Endothelial cell of umbilical vein (primary cell): ENCODE measurements around the gene TM9SF3. TPM values are rescaled to one million over a fixed set of nuclear protein-coding genes. Genes with fewer than 3 reads are reported as not detected.

Experiments
- BruUV-seq: library from RNA; stranded (reverse); fragments of 400-500 nt; replicated peaks from 2 replicates; lab custom pipeline; 2021; lab: Mats Ljungman, UMichigan
- CTCF ChIA-PET: fragments of 300-600, 350-600 bp; sonication (Branson Sonifier 250); formaldehyde crosslinking; loops from one replicate; lab custom pipeline; 2021; ENCODE audit warnings: antibody characterized with exemption, inconsistent platforms; lab: Charles Lee
- POLR2A ChIA-PET: fragments of 300-600, 350-600 bp; sonication (Branson Sonifier 250); formaldehyde crosslinking; loops from one replicate; lab custom pipeline; 2021; ENCODE audit warnings: antibody characterized with exemption, inconsistent platforms; lab: Charles Lee
- DNase-seq: peaks from one replicate; pipeline ENCODE4 v3.0.0-alpha.2; 2011; ENCODE audit warnings: low read depth, low spot score
- FAIRE-seq: peaks from 2 replicates; lab custom pipeline; 2011; peaks lifted over from hg19 to GRCh38; lab: Jason Lieb, UNC
- H2AFZ ChIP-seq: 2 replicates; pipeline ENCODE4 v1.6.0; 2012; ENCODE audit warnings: low read depth, low read length, control low read depth, inconsistent platforms
- H3K27ac ChIP-seq: 2 replicates; pipeline ENCODE4 v1.5.1; 2011; ENCODE audit warnings: low read depth, mild to moderate bottlenecking, control low read depth, low read length, moderate library complexity; ENCODE audit not compliant: insufficient read depth
- H3K27me3 ChIP-seq, 2 experiments: 2 replicates each; pipeline versions ENCODE4 v1.6.0 to v1.6.1; 2011; ENCODE audit warnings: low read length in 2 of 2, mixed read lengths in 1 of 2; ENCODE audit not compliant: control insufficient read depth in 2 of 2, insufficient read depth in 2 of 2
- H3K36me3 ChIP-seq, 2 experiments: 2 replicates in 1 of 2; 3 replicates in 1 of 2; pipeline ENCODE4 v1.5.1; 2011; ENCODE audit warnings: low read length in 2 of 2, mild to moderate bottlenecking in 1 of 2, moderate library complexity in 1 of 2; ENCODE audit not compliant: control insufficient read depth in 2 of 2, insufficient read depth in 2 of 2; ENCODE audit errors: extremely low read depth in 1 of 2
- H3K4me1 ChIP-seq: 3 replicates; pipeline ENCODE4 v1.5.1; 2011; ENCODE audit warnings: mild to moderate bottlenecking, low read length; ENCODE audit not compliant: control insufficient read depth, insufficient read depth; ENCODE audit errors: extremely low read depth
- H3K4me2 ChIP-seq: 2 replicates; pipeline ENCODE4 v1.6.1; 2011; ENCODE audit warnings: low read length, control low read depth, mixed read lengths; ENCODE audit not compliant: insufficient read depth
- H3K4me3 ChIP-seq, 3 experiments: fragments of 200-600 bp in 1 of 3; sonication (generic), shearing (Covaris generic) in 1 of 3; replicated peaks in 1 of 3; 2 replicates each; pipeline ENCODE4 v1.5.1; 2011 to 2016; ENCODE audit warnings: control low read depth in 3 of 3, low read length in 3 of 3, mild to moderate bottlenecking in 2 of 3, inconsistent platforms in 1 of 3, low read depth in 1 of 3, moderate library complexity in 1 of 3; ENCODE audit not compliant: insufficient read depth in 1 of 3
- H3K79me2 ChIP-seq: 2 replicates; pipeline ENCODE4 v1.6.0; 2012; ENCODE audit warnings: low read length, inconsistent platforms; ENCODE audit not compliant: control insufficient read depth, insufficient read depth
- H3K9ac ChIP-seq: replicated peaks from 2 replicates; pipeline ENCODE3; 2011; ENCODE audit warnings: low read length, control low read depth; ENCODE audit not compliant: insufficient read depth; ENCODE audit errors: extremely low read depth
- H3K9me1 ChIP-seq: replicated peaks from 3 replicates; pipeline ENCODE4 v1.6.0; 2011; ENCODE audit warnings: mild to moderate bottlenecking, low read length; ENCODE audit not compliant: control insufficient read depth, insufficient read depth; ENCODE audit errors: extremely low read depth
- H3K9me3 ChIP-seq: replicated peaks from 2 replicates; pipeline ENCODE4 v1.5.1; 2012; ENCODE audit warnings: low read length, inconsistent platforms; ENCODE audit not compliant: control insufficient read depth, insufficient read depth
- H4K20me1 ChIP-seq: replicated peaks from 2 replicates; pipeline ENCODE3; 2011; ENCODE audit warnings: mild to moderate bottlenecking, low read length; ENCODE audit not compliant: control insufficient read depth, insufficient read depth; ENCODE audit errors: extremely low read depth
- CTCF ChIP-seq, 2 donors: IDR thresholded peaks; 1 replicate in 1 of 2; 2 replicates in 1 of 2; pipeline ENCODE4 v1.5.1; 2011; ENCODE audit warnings: low read length in 2 of 2, mild to moderate bottlenecking in 2 of 2, moderate library complexity in 2 of 2, control low read depth in 1 of 2, inconsistent platforms in 1 of 2, low read depth in 1 of 2; ENCODE audit not compliant: insufficient read depth in 1 of 2; ENCODE audit errors: extremely low read depth in 1 of 2
- EZH2 ChIP-seq: IDR thresholded peaks from 2 replicates; pipeline ENCODE4 v1.6.1; 2012; ENCODE audit warnings: borderline replicate concordance, low read depth, mild to moderate bottlenecking, moderate library complexity, low read length, inconsistent platforms; ENCODE audit not compliant: severe bottlenecking
- FOS ChIP-seq: IDR thresholded peaks from 2 replicates; pipeline ENCODE4 v1.6.1; 2011; ENCODE audit warnings: mild to moderate bottlenecking, low read length, moderate library complexity, borderline replicate concordance; ENCODE audit not compliant: insufficient read depth
- GATA2 ChIP-seq: IDR thresholded peaks from 2 replicates; pipeline ENCODE4 v1.7.0; 2011; ENCODE audit warnings: low read depth, mild to moderate bottlenecking, moderate library complexity, mixed read lengths, low read length; ENCODE audit not compliant: insufficient read length, insufficient read depth
- JUN ChIP-seq: IDR thresholded peaks from 2 replicates; pipeline ENCODE4 v1.6.1; 2011; ENCODE audit warnings: borderline replicate concordance, low read depth; ENCODE audit not compliant: insufficient read length, insufficient read depth
- MAX ChIP-seq: IDR thresholded peaks from 2 replicates; pipeline ENCODE4 v1.6.1; 2011; ENCODE audit not compliant: insufficient read depth, insufficient read length
- MYC ChIP-seq: IDR thresholded peaks from one replicate; pipeline ENCODE4 v1.6.1; 2011; ENCODE audit warnings: mild to moderate bottlenecking, low read depth, low read length
- POLR2A ChIP-seq: IDR thresholded peaks from 2 replicates; pipeline ENCODE4 v1.6.1; 2012; ENCODE audit warnings: low read depth, mild to moderate bottlenecking, control low read depth, low read length
- POLR2AphosphoS5 ChIP-seq: IDR thresholded peaks from 2 replicates; pipeline ENCODE4 v1.6.1; 2012; ENCODE audit warnings: low read depth, mild to moderate bottlenecking, control low read depth, low read length, moderate library complexity; ENCODE audit not compliant: insufficient read depth
- dilution Hi-C: fragments of 300-500 bp; cut with MboI; formaldehyde crosslinking; loops from one replicate; pipeline ENCODE4 v1.15.0; 2019; ENCODE audit warnings: low sequenced_read_pairs; ENCODE audit not compliant: extremely low pct_ligation_motif_present
- intact Hi-C: fragments of 100-400 bp; cut with micrococcal nuclease; formaldehyde crosslinking; loops from one replicate; pipeline ENCODE4 v1.10.0; 2022
- polyA plus RNA-seq, 4 experiments: library from polyadenylated mRNA; depleted of rRNA in 3 of 4; stranded (reverse) in 3 of 4; unstranded in 1 of 4; fragments of >200 nt; gene quantifications; 2 replicates each; pipeline versions ENCODE4 v1.2.1 to v1.2.3, GENCODE V29; 2011 to 2012; ENCODE audit warnings: missing spikeins in 1 of 4
- total RNA-seq: library from RNA; stranded (reverse); gene quantifications from 2 replicates; pipeline ENCODE4 v1.2.3, GENCODE V29; 2021

Gene TM9SF3
- total and polyA plus RNA-seq, 2 donors (not counting 3 experiments of a cell fraction or from before 2014, with no cell fraction given) = 133 to 144 TPM

- DNase-seq = no peak
- ChIA-PET POLR2A (no interaction called here), CTCF (no interaction called here)
- no peaks in the 10 kb centered on the region for H3K4me1 ChIP-seq
- H3K4me2 ChIP-seq = no peak overlapping the region
- no TSS peak for BruUV-seq
- no peak for FAIRE-seq
- dilution Hi-C loops = no loop called here
- H3K9me1 ChIP-seq = no peaks in the 10 kb centered on the region
- no peak overlapping the region for H3K4me3 ChIP-seq
- H3K9me3 ChIP-seq = no peaks in the 10 kb centered on the region
- H3K27ac ChIP-seq = no peak overlapping the region
- no peaks in the 10 kb centered on the region for H3K79me2 ChIP-seq
- TF ChIP-seq JUN (no peak), MAX (no peak), EZH2 (no peak), POLR2AphosphoS5 (no peak), FOS (no peak), POLR2A (no peak), MYC (no peak), GATA2 (no peak), CTCF (IDR thresholded peaks at IDR 0.05; ENCODE audit: extremely low read depth in 1 of 2, insufficient read depth in 1 of 2, low read depth in 1 of 2, low read length in 2 of 2) (no peak)
- no peaks in the 10 kb centered on the region for H3K36me3 ChIP-seq
- H2AFZ ChIP-seq = no peak overlapping the region
- no peaks in the 10 kb centered on the region for H4K20me1 ChIP-seq
- H3K27me3 ChIP-seq = peaks cover 3 to 17% of the 10 kb centered on the region in 2 experiments
- H3K9ac ChIP-seq = no peak overlapping the region
- intact Hi-C loops = no loop called here
Measured at GRCh38 chr10:96610817-96611216, 24.0 kb upstream of the TM9SF3 start.
